Esophagus squamous epithelium (tissue), 4 donors: ENCODE measurements around the gene STX17.

ENCODE experiments used
- CTCF ChIP-seq, 6 experiments: fragments of 450-650 bp in 4 of 6; fragments of 200-600 bp in 2 of 6; sonication (generic) in 2 of 6; IDR thresholded peaks; one replicate each; pipeline ENCODE4 v1.5.1; 2016 to 2019; ENCODE audit warnings: antibody characterized with exemption in 6 of 6, mild to moderate bottlenecking in 4 of 6, moderate library complexity in 4 of 6
- POLR2A ChIP-seq, 4 donors: fragments of 450-650 bp; IDR thresholded peaks; one replicate each; pipeline ENCODE4 v1.6.1; 2017; ENCODE audit warnings: antibody characterized with exemption in 4 of 4, mild to moderate bottlenecking in 4 of 4, moderate library complexity in 3 of 4

- TF ChIP-seq CTCF (IDR thresholded peaks at IDR 0.05) (no peak), POLR2A (IDR thresholded peaks at IDR 0.05) (no peak)
Observed at GRCh38 chr9:99907208-99907532, 716 bp downstream of the STX17 start.
